Glutamatergic neuron (in vitro differentiated cells): Measurements from ENCODE around the gene APOBR. TPM values are rescaled to one million over a fixed set of nuclear protein-coding genes. Genes with fewer than 3 reads are reported as not detected.

Experiments used
- DNase-seq: peaks from one replicate; pipeline ENCODE4 v3.0.0; 2022
- H3K27ac Mint-ChIP-seq: one replicate; pipeline ENCODE4 v1.8.0; 2020; ENCODE audit warnings: mild to moderate bottlenecking, mixed read lengths, inconsistent platforms; ENCODE audit not compliant: unreplicated experiment
- H3K27me3 Mint-ChIP-seq: one replicate; pipeline ENCODE4 v1.8.0; 2020; ENCODE audit warnings: mild to moderate bottlenecking, moderate library complexity, mixed read lengths, inconsistent platforms; ENCODE audit not compliant: unreplicated experiment
- H3K36me3 Mint-ChIP-seq: one replicate; pipeline ENCODE4 v1.8.0; 2020; ENCODE audit warnings: mild to moderate bottlenecking, mixed read lengths, inconsistent platforms; ENCODE audit not compliant: unreplicated experiment
- H3K4me1 Mint-ChIP-seq: one replicate; pipeline ENCODE4 v1.8.0; 2020; ENCODE audit warnings: mild to moderate bottlenecking, low read depth, mixed read lengths, inconsistent platforms; ENCODE audit not compliant: unreplicated experiment
- H3K4me3 Mint-ChIP-seq: one replicate; pipeline ENCODE4 v1.8.0; 2020; ENCODE audit warnings: mild to moderate bottlenecking, mixed read lengths, inconsistent platforms; ENCODE audit not compliant: unreplicated experiment
- H3K9me3 Mint-ChIP-seq: one replicate; pipeline ENCODE4 v1.8.0; 2020; ENCODE audit warnings: mild to moderate bottlenecking, moderate library complexity, mixed read lengths, inconsistent platforms; ENCODE audit not compliant: unreplicated experiment
- CTCF ChIP-seq: fragments of 200-600 bp; sonication (generic); IDR thresholded peaks from one replicate; pipeline ENCODE4 v1.5.0; 2021; ENCODE audit not compliant: partially characterized antibody, unreplicated experiment
- total RNA-seq: library from RNA; stranded (reverse); fragmentation: NEBNext Ultra II Directional; extraction: Animal tissue kit (Norgen Biotek cat#: 25700); gene quantifications from one replicate; pipeline ENCODE4 v1.2.1, GENCODE V29; 2021; ENCODE audit not compliant: unreplicated experiment

The APOBR gene
- total RNA-seq, 1 donor from 2014 or later = not detected

- TF ChIP-seq CTCF = no peak
- Mint-ChIP-seq H3K9me3 (peaks cover 3% of the 10 kb centered on the region), H3K27ac (no peak overlapping the region), H3K4me1 (peaks cover 3% of the 10 kb centered on the region), H3K4me3 (no peak overlapping the region), H3K36me3 (no peaks in the 10 kb centered on the region), H3K27me3 (peaks cover 2% of the 10 kb centered on the region)
- no peak for DNase-seq
Observed at GRCh38 chr16:28531777-28532744, 37.6 kb downstream of the APOBR start.

GRCh38 chr16:28532940-28533647 is 38.7 kb downstream of the APOBR start:
- peaks cover 3% of the 10 kb centered on the region for H3K4me1 Mint-ChIP-seq
- no peaks in the 10 kb centered on the region for H3K36me3 Mint-ChIP-seq
- H3K27me3 Mint-ChIP-seq = peaks cover 7% of the 10 kb centered on the region
- H3K27ac Mint-ChIP-seq = no peak overlapping the region
- H3K9me3 Mint-ChIP-seq = peaks cover 6% of the 10 kb centered on the region
- no peak overlapping the region for H3K4me3 Mint-ChIP-seq
- no peak for TF ChIP-seq CTCF
- no peak for DNase-seq

GRCh38 chr16:28534542-28535373 is 40.3 kb downstream of the APOBR start:
- Mint-ChIP-seq H3K4me3 (no peak overlapping the region), H3K27me3 (peaks cover 11% of the 10 kb centered on the region), H3K27ac (no peak overlapping the region), H3K36me3 (no peaks in the 10 kb centered on the region), H3K9me3 (peaks cover 6% of the 10 kb centered on the region), H3K4me1 (peaks cover 3% of the 10 kb centered on the region)
- TF ChIP-seq CTCF = no peak
- no peak for DNase-seq

GRCh38 chr16:28537076-28537475 is 42.6 kb downstream of the APOBR start:
- H3K4me3 Mint-ChIP-seq = no peak overlapping the region
- H3K27me3 Mint-ChIP-seq = peaks cover 11% of the 10 kb centered on the region
- H3K4me1 Mint-ChIP-seq = peaks cover 3% of the 10 kb centered on the region
- H3K36me3 Mint-ChIP-seq = no peaks in the 10 kb centered on the region
- DNase-seq = no peak
- H3K9me3 Mint-ChIP-seq = peaks cover 6% of the 10 kb centered on the region
- no peak overlapping the region for H3K27ac Mint-ChIP-seq
- TF ChIP-seq CTCF = no peak
